HG02840 (cell line): ENCODE measurements around the gene SOX12.
"Not testable (repeated sequence)": the region's sequence is repeated elsewhere in the genome, so short reads cannot be mapped to it uniquely, and the experiment has no call there.

ENCODE experiments used
- ATAC-seq: cut with Tn5 transposase; IDR thresholded peaks from one replicate; pipeline ENCODE4 v1.9.1; 2021; ENCODE audit warnings: mild to moderate bottlenecking, moderate library complexity, moderate number of reproducible peaks; ENCODE audit not compliant: unreplicated experiment, low FRiP score

SOX12 gene

GRCh38 chr20:376750-377149, 51.4 kb downstream of the SOX12 start:
- no peak for ATAC-seq

GRCh38 chr20:377578-377977, 52.2 kb downstream of the SOX12 start:
- not testable (repeated sequence) for ATAC-seq

DNA sequence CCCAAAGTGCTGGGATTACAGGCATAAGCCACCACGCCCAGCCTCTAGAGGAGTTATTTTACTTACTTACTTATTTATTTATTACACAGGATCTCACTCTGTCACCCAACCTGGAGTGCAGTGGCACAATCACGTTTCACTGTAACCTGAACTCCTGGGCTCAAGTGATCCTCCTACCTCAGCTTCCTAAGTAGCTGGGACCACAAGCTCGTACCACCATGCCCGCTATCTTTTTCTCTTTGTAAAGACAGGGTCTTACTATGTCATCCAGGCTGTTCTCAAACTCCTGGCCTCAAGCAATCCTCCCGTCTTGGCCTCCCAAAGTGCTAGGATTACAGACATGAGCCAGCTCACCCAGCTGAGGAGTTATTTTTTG, 53.6 kb downstream of the SOX12 start:
- no peak for ATAC-seq
